GM13977 (cell line): ENCODE measurements around the gene ATF6.

ENCODE experiments used
- DNase-seq: peaks from one replicate; pipeline ENCODE4 v3.0.0; 2012; ENCODE audit warnings: low spot score
- in situ Hi-C: fragments of 300-500 bp; cut with MboI; formaldehyde crosslinking; loops from one replicate; pipeline ENCODE4 v1.12.0; 2022; ENCODE audit warnings: low sequenced_read_pairs, low pct_unique_long_range_greater_than_20kb, mixed read lengths, inconsistent platforms; ENCODE audit not compliant: unreplicated experiment
- TF ChIP-seq, protein P1 (sequence below): IDR thresholded peaks from 2 replicates; pipeline ENCODE4 v1.5.1; 2012; ENCODE audit warnings: mild to moderate bottlenecking, control low read depth; ENCODE audit not compliant: insufficient read depth; ENCODE audit errors: extremely low read depth, missing control alignments

ATF6 gene

GRCh38 chr1:161779393-161779792 is 13.3 kb downstream of the ATF6 start:
- no peak for DNase-seq
- TF ChIP-seq, protein P1, sequence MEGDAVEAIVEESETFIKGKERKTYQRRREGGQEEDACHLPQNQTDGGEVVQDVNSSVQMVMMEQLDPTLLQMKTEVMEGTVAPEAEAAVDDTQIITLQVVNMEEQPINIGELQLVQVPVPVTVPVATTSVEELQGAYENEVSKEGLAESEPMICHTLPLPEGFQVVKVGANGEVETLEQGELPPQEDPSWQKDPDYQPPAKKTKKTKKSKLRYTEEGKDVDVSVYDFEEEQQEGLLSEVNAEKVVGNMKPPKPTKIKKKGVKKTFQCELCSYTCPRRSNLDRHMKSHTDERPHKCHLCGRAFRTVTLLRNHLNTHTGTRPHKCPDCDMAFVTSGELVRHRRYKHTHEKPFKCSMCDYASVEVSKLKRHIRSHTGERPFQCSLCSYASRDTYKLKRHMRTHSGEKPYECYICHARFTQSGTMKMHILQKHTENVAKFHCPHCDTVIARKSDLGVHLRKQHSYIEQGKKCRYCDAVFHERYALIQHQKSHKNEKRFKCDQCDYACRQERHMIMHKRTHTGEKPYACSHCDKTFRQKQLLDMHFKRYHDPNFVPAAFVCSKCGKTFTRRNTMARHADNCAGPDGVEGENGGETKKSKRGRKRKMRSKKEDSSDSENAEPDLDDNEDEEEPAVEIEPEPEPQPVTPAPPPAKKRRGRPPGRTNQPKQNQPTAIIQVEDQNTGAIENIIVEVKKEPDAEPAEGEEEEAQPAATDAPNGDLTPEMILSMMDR: no peak
- in situ Hi-C loops: no loop called here

DNA sequence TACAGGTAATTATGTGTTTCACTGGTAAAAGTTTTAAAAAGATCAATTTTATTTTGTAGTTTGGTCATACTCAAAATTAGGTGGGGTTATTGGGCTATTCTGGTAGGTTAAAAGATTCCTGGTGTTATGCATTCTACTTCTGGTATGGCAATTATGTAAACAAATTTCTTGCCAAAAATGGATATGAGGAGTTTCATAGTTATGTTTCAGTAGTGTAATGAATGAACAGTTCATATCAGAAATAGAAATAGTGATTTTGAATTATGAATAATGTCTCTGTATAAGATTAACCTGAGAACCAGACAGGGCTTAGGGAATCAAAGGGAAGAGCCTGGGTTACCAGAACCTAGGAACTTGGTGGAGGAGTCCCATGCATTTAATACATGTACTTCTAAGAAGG is 15.9 kb downstream of the ATF6 start:
- in situ Hi-C loops: loop anchor here (10.0 kb wide), 1 partner anchor 243 kb away; the partner anchor contains the start of gene OLFML2B
- TF ChIP-seq, protein P1: no peak
- DNase-seq: no peak

GRCh38 chr1:161782886-161783285 is 16.8 kb downstream of the ATF6 start:
- in situ Hi-C loops: loop anchor here (10.0 kb wide), 1 partner anchor 242 kb away; the partner anchor contains the start of gene OLFML2B
- DNase-seq: no peak
- TF ChIP-seq, protein P1: no peak

GRCh38 chr1:161784968-161785367 is 18.8 kb downstream of the ATF6 start:
- no peak for DNase-seq
- in situ Hi-C loops: loop anchor here (10.0 kb wide), 1 partner anchor 240 kb away; the partner anchor contains the start of gene OLFML2B
- TF ChIP-seq, protein P1: no peak

DNA sequence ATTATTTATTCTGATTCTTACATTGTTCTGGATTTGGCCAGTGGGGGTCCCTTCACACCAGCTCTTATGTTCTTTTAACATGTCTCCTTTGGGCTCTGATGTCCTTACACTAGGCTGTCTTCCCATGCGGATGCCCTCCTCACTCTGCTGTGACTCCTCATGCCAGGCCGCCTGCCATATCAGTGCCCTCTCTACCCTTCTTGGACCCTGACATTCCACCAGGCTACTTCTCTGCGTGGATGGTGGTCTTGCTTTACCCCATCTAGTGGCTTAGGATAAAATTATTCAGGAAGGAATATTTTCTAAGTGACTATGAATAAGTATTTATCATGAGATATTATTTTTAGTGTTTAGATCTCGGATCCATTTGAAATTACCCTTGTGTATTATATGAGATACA is 21.2 kb downstream of the ATF6 start:
- TF ChIP-seq, protein P1: no peak
- in situ Hi-C loops: loop anchor here (10.0 kb wide), 1 partner anchor 237 kb away; the partner anchor contains the start of gene OLFML2B
- DNase-seq: no peak

DNA sequence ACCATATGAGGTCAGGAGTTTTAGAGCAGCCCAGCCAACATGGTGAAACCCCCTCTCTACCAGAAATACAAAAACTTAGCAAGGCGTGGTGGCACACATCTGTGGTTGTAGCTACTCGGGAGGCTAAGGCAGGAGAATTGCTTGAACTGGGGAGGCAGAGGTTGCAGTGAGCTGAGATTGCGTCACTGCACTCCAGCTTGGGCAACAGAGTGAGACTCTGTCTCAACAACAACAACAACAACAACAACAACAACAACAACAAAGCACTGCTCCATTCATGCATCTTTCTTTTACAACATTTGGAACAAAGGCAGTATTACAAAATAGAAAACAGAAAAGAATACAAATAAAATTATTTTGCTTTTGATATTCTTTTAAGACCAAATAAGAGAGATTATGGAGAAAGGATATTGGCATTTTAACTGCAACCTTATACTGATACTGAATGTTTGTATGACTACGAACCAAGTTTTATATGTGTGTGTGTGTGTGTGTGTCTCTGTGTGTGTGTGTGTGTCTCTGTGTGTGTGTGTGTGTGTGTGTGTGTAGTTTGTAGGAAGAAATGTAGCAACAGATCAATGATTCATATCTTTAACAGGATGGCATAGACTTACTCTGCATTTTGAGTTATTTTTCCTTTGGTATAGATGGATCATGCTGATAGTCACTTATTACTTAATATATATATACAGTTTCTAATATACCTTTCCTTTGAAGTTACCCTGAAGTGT is 24.6 kb downstream of the ATF6 start:
- in situ Hi-C loops: no loop called here
- no peak for DNase-seq
- TF ChIP-seq, protein P1: no peak
